DOHH2 (cell line): ENCODE results near the gene IL27RA.
"Not testable (repeated sequence)": the region's sequence is repeated elsewhere in the genome, so short reads cannot be mapped to it uniquely, and the experiment has no call there.

Experiments used
- H3F3A ChIP-seq: fragments of 200-600 bp; sonication (generic), shearing (Covaris generic); 2 replicates; pipeline ENCODE4 v1.6.0; 2016; ENCODE audit warnings: antibody characterized with exemption, mild to moderate bottlenecking; ENCODE audit not compliant: control insufficient read depth, insufficient read depth
- H3K27ac ChIP-seq: fragments of 200-600 bp; sonication (generic); 2 replicates; pipeline ENCODE4 v1.5.1; 2014; ENCODE audit warnings: low read depth, mild to moderate bottlenecking, low read length, moderate library complexity
- H3K27me3 ChIP-seq: fragments of 200-600 bp; sonication (generic); 2 replicates; pipeline ENCODE4 v1.6.1; 2014; ENCODE audit warnings: mild to moderate bottlenecking, low read length, mixed read lengths; ENCODE audit not compliant: control insufficient read depth
- H3K36me3 ChIP-seq: fragments of 200-600 bp; sonication (generic); 2 replicates; pipeline ENCODE4 v1.6.1; 2014; ENCODE audit warnings: mild to moderate bottlenecking, low read length, moderate library complexity, mixed read lengths; ENCODE audit not compliant: control insufficient read depth
- H3K4me1 ChIP-seq: fragments of 200-600 bp; sonication (generic); 2 replicates; pipeline ENCODE4 v1.6.1; 2014; ENCODE audit warnings: mild to moderate bottlenecking, low read length, mixed read lengths; ENCODE audit not compliant: control insufficient read depth
- H3K4me2 ChIP-seq: fragments of 200-600 bp; sonication (generic); 2 replicates; pipeline ENCODE4 v1.6.0; 2014; ENCODE audit warnings: mild to moderate bottlenecking, low read length, moderate library complexity
- H3K4me3 ChIP-seq: fragments of 200-600 bp; sonication (generic); 2 replicates; pipeline ENCODE4 v1.5.1; 2014; ENCODE audit warnings: mild to moderate bottlenecking, low read length, mixed read lengths
- H3K79me2 ChIP-seq: fragments of 200-600 bp; sonication (generic); 2 replicates; pipeline ENCODE4 v1.6.1; 2014; ENCODE audit warnings: mild to moderate bottlenecking, low read length, mixed read lengths; ENCODE audit not compliant: control insufficient read depth
- H3K9me2 ChIP-seq: fragments of 200-600 bp; sonication (generic); replicated peaks from 2 replicates; pipeline ENCODE4 v1.6.1; 2014; ENCODE audit warnings: mild to moderate bottlenecking, low read length, mixed read lengths; ENCODE audit not compliant: control insufficient read depth
- H3K9me3 ChIP-seq: fragments of 200-600 bp; sonication (generic); 2 replicates; pipeline ENCODE4 v1.6.1; 2014; ENCODE audit warnings: antibody characterized with exemption, low read length, mixed read lengths; ENCODE audit not compliant: control insufficient read depth, insufficient read depth
- H4K20me1 ChIP-seq: fragments of 200-600 bp; sonication (generic); 2 replicates; pipeline ENCODE4 v1.6.0; 2014; ENCODE audit warnings: low read depth, mild to moderate bottlenecking, antibody characterized with exemption, low read length, moderate library complexity; ENCODE audit not compliant: control insufficient read depth, insufficient read depth
- EZH2phosphoT487 ChIP-seq: fragments of 200-600 bp; sonication (generic); IDR thresholded peaks from 2 replicates; pipeline ENCODE4 v1.6.1; 2017; ENCODE audit warnings: borderline replicate concordance, mild to moderate bottlenecking, antibody characterized with exemption, low read length, moderate library complexity, mixed read lengths
- TF ChIP-seq, protein P1 (sequence below): fragments of 200-600 bp; sonication (generic); IDR thresholded peaks from one replicate; pipeline ENCODE4 v1.5.1; 2014; ENCODE audit warnings: antibody characterized with exemption, mild to moderate bottlenecking, low read depth, low read length; ENCODE audit not compliant: poor library complexity, severe bottlenecking

The IL27RA gene

DNA sequence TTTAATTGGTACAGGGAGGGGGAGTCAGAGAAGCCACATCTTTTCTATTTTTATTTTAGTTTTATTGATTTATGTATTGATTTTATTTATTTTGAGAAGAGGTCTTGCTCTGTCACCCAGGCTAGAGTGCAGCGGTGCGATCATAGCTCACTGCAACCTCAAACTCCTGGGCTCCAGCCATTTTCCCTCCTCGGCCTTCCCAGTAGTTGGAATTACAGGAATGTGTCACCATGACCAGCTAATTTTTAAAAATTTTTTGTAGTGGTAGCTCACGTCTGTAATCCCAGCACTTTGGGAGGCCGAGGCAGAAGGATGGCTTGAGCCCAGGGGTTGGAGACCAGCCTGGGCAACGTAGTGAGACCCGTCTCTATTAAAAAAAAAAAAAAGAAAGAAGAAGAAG is 4.1 kb downstream of the IL27RA start:
- no peak for TF ChIP-seq EZH2phosphoT487
- TF ChIP-seq, protein P1, sequence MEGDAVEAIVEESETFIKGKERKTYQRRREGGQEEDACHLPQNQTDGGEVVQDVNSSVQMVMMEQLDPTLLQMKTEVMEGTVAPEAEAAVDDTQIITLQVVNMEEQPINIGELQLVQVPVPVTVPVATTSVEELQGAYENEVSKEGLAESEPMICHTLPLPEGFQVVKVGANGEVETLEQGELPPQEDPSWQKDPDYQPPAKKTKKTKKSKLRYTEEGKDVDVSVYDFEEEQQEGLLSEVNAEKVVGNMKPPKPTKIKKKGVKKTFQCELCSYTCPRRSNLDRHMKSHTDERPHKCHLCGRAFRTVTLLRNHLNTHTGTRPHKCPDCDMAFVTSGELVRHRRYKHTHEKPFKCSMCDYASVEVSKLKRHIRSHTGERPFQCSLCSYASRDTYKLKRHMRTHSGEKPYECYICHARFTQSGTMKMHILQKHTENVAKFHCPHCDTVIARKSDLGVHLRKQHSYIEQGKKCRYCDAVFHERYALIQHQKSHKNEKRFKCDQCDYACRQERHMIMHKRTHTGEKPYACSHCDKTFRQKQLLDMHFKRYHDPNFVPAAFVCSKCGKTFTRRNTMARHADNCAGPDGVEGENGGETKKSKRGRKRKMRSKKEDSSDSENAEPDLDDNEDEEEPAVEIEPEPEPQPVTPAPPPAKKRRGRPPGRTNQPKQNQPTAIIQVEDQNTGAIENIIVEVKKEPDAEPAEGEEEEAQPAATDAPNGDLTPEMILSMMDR: no peak
- no peaks in the 10 kb centered on the region for H3K27me3 ChIP-seq
- peaks cover 26% of the 10 kb centered on the region for H3K4me1 ChIP-seq
- H3K4me3 ChIP-seq: no peak overlapping the region
- H3F3A ChIP-seq: peaks cover 3% of the 10 kb centered on the region; the same call in 1 of the 2 replicates
- H4K20me1 ChIP-seq: no peaks in the 10 kb centered on the region
- H3K27ac ChIP-seq: no peak overlapping the region
- no peak overlapping the region for H3K4me2 ChIP-seq
- H3K9me2 ChIP-seq: no peaks in the 10 kb centered on the region
- H3K9me3 ChIP-seq: no peaks in the 10 kb centered on the region
- H3K79me2 ChIP-seq: no peaks in the 10 kb centered on the region
- H3K36me3 ChIP-seq: peaks cover 3% of the 10 kb centered on the region; the same call in 1 of the 2 replicates

GRCh38 chr19:14039181-14039580 is 7.6 kb downstream of the IL27RA start:
- TF ChIP-seq EZH2phosphoT487: no peak
- TF ChIP-seq, protein P1: no peak
- no peaks in the 10 kb centered on the region for H3K9me3 ChIP-seq
- no peaks in the 10 kb centered on the region for H3K9me2 ChIP-seq
- H3K4me2 ChIP-seq: no peak overlapping the region
- H3K79me2 ChIP-seq: no peaks in the 10 kb centered on the region
- no peaks in the 10 kb centered on the region for H4K20me1 ChIP-seq
- no peaks in the 10 kb centered on the region for H3F3A ChIP-seq
- no peak overlapping the region for H3K4me3 ChIP-seq
- H3K27me3 ChIP-seq: no peaks in the 10 kb centered on the region
- H3K27ac ChIP-seq: no peak overlapping the region
- peaks cover 12% of the 10 kb centered on the region for H3K36me3 ChIP-seq
- peaks cover 24% of the 10 kb centered on the region for H3K4me1 ChIP-seq

DNA sequence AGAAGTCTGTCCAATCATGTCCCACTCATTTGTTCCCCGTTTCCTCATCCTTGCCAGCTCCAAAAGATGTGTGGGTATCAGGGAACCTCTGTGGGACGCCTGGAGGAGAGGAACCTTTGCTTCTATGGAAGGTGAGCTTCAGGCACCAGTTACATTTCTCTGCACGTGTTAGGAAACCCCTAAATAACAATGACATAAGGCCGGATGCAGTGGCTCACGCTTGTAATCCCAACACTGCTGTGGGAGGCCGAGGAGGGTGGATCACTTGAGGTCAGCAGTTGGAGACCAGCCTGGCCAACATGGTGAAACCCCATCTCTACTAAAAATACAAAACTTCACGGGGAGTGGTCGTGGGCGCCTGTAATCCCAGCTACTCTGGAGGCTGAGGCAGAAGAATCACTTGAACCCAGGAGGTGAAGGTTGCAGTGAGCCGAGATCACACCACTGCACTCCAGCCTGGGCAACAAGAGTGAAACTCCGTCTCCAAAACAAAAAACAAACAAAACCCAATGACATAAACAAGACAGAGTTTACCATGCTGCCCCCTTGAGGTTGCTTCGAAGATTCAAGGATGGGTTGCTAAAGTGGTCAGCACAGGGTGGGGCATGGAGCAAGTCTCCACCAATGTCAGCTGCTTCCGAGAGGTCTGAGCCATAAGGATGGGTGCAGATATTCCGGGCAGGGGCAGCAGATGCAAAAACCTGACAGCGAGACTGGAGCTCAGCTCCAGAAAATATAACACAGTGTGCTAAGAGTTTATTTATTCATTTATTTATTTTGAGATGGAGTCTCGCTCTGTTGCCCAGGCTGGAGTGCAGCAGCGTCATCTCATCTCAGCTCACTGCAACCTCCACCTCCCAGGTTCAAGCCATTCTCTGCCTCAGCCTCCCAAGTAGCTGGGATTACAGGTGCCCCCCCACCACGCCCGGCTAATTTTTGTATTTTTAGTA is 11.4 kb downstream of the IL27RA start:
- peak overlapping the region; percentile 25 for H3K4me3 ChIP-seq
- peaks cover 24% of the 10 kb centered on the region for H3K4me1 ChIP-seq
- H3K27me3 ChIP-seq, H4K20me1 ChIP-seq, H3K9me3 ChIP-seq, H3F3A ChIP-seq, H3K9me2 ChIP-seq, H3K79me2 ChIP-seq: not testable (repeated sequence)
- H3K36me3 ChIP-seq: peaks cover 15% of the 10 kb centered on the region
- H3K27ac ChIP-seq: peak overlapping the region; percentile 48
- TF ChIP-seq, protein P1: peak; percentile 75
- peak overlapping the region; percentile 61 for H3K4me2 ChIP-seq

DNA sequence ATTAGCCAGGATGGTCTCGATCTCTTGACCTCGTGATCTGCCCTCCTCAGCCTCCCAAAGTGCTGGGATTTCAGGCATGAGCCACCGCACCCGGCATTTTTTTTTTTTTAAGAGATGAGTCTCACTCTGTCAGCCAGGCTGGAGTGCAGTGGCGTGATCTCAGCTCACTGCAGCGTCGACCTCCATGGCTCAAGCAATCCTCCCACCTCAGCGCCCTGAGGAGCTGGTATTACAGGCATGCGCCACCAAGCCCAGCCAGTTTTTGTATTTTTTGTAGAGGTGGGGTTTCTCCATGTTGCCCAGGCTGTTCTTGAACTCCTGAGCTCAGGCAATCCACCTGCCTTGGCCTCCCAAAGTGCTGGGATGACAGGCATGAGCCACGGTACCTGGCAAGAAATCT is 16.3 kb downstream of the IL27RA start:
- peaks cover 13% of the 10 kb centered on the region for H3K36me3 ChIP-seq
- not testable (repeated sequence) for H3K79me2 ChIP-seq, H3F3A ChIP-seq, H3K4me2 ChIP-seq, H3K27ac ChIP-seq, H4K20me1 ChIP-seq, H3K27me3 ChIP-seq, H3K4me1 ChIP-seq, H3K4me3 ChIP-seq, H3K9me2 ChIP-seq, H3K9me3 ChIP-seq
